ENCODE data around the gene MRPS33.
"Not testable (repeated sequence)": the region's sequence is repeated elsewhere in the genome, so short reads cannot be mapped to it uniquely, and the experiment has no call there.

Gene MRPS33

GRCh38 chr7:141042222-141043193, 27.8 kb upstream of the MRPS33 start:
- Histone ChIP-seq H3K9me3 (ENCODE audit: low read depth, low read length) (no peaks in the 10 kb centered on the region; the same call in 1 of the 2 replicates), H3K4me3 (no peak overlapping the region), H3K36me3 (ENCODE audit: insufficient read depth, low read length) (no peaks in the 10 kb centered on the region), H3K27ac (no peak overlapping the region), H3K9ac (ENCODE audit: insufficient read length) (no peak overlapping the region)
- TF ChIP-seq FOXP2 (optimal IDR thresholded peaks at IDR 0.05; ENCODE audit: control extremely low read depth, extremely low read length, insufficient read depth) = no peak
- no peak for TF ChIP-seq POLR2AphosphoS5 (IDR thresholded peaks at IDR 0.05; ENCODE audit: borderline replicate concordance, low read depth, low read length)
- TF ChIP-seq EZH2 (IDR thresholded peaks at IDR 0.05) = no peak
- DNase-seq (ENCODE audit: low read depth, low spot score) = no peak

- Histone ChIP-seq H3K4me3 (no peak overlapping the region), H3K36me3 (ENCODE audit: insufficient read depth, low read length) (no peaks in the 10 kb centered on the region), H3K9me3 (ENCODE audit: low read depth, low read length) (no peaks in the 10 kb centered on the region), H3K9ac (ENCODE audit: insufficient read length) (no peak overlapping the region), H3K27ac (no peak overlapping the region)
- no peak for DNase-seq (ENCODE audit: low read depth, low spot score)
- TF ChIP-seq FOXP2 (optimal IDR thresholded peaks at IDR 0.05; ENCODE audit: control extremely low read depth, extremely low read length, insufficient read depth) = no peak
- TF ChIP-seq POLR2AphosphoS5 (IDR thresholded peaks at IDR 0.05; ENCODE audit: borderline replicate concordance, low read depth, low read length) = no peak
- no peak for TF ChIP-seq EZH2 (IDR thresholded peaks at IDR 0.05)
Observed at GRCh38 chr7:141039376-141039775, 24.6 kb upstream of the MRPS33 start.

- not testable (repeated sequence) for H3K9ac ChIP-seq (ENCODE audit: insufficient read length); H3K4me3 ChIP-seq; H3K9me3 ChIP-seq (ENCODE audit: low read depth, low read length); DNase-seq (ENCODE audit: low read depth, low spot score); H3K27ac ChIP-seq; H3K36me3 ChIP-seq (ENCODE audit: insufficient read depth, low read length)
Observed at GRCh38 chr7:141038100-141038499, 23.3 kb upstream of the MRPS33 start.

GRCh38 chr7:141032539-141033323, 18.0 kb upstream of the MRPS33 start:
- H3K9ac ChIP-seq (ENCODE audit: insufficient read length); H3K9me3 ChIP-seq (ENCODE audit: low read depth, low read length); DNase-seq (ENCODE audit: low read depth, low spot score); H3K36me3 ChIP-seq (ENCODE audit: insufficient read depth, low read length); H3K27ac ChIP-seq; H3K4me3 ChIP-seq: not testable (repeated sequence)

GRCh38 chr7:141028767-141029166, 14.0 kb upstream of the MRPS33 start:
- Histone ChIP-seq H3K36me3 (ENCODE audit: insufficient read depth, low read length) (no peaks in the 10 kb centered on the region), H3K9ac (ENCODE audit: insufficient read length) (no peak overlapping the region), H3K9me3 (ENCODE audit: low read depth, low read length) (peaks cover 11% of the 10 kb centered on the region; the same call in 1 of the 2 replicates), H3K4me3 (no peak overlapping the region), H3K27ac (no peak overlapping the region)
- TF ChIP-seq POLR2AphosphoS5 (IDR thresholded peaks at IDR 0.05; ENCODE audit: borderline replicate concordance, low read depth, low read length) = no peak
- no peak for TF ChIP-seq EZH2 (IDR thresholded peaks at IDR 0.05)
- TF ChIP-seq FOXP2 (optimal IDR thresholded peaks at IDR 0.05; ENCODE audit: control extremely low read depth, extremely low read length, insufficient read depth) = no peak
- DNase-seq (ENCODE audit: low read depth, low spot score) = no peak

GRCh38 chr7:141027043-141027442, 12.3 kb upstream of the MRPS33 start:
- DNase-seq (ENCODE audit: low read depth, low spot score) = no peak

GRCh38 chr7:141024668-141025067, 9.9 kb upstream of the MRPS33 start:
- H3K9me3 ChIP-seq (ENCODE audit: low read depth, low read length) = peaks cover 11% of the 10 kb centered on the region; the same call in 1 of the 2 replicates
- TF ChIP-seq FOXP2 (optimal IDR thresholded peaks at IDR 0.05; ENCODE audit: control extremely low read depth, extremely low read length, insufficient read depth) (no peak), POLR2AphosphoS5 (IDR thresholded peaks at IDR 0.05; ENCODE audit: borderline replicate concordance, low read depth, low read length) (no peak), EZH2 (IDR thresholded peaks at IDR 0.05) (no peak)

More at GRCh38 chr7:141027043-141027442, 12.3 kb upstream of the MRPS33 start:
- Histone ChIP-seq H3K4me3 (no peak overlapping the region), H3K27ac (no peak overlapping the region), H3K9me3 (ENCODE audit: low read depth, low read length) (peaks cover 11% of the 10 kb centered on the region; the same call in 1 of the 2 replicates), H3K36me3 (ENCODE audit: insufficient read depth, low read length) (no peaks in the 10 kb centered on the region), H3K9ac (ENCODE audit: insufficient read length) (no peak overlapping the region)
- TF ChIP-seq POLR2AphosphoS5 (IDR thresholded peaks at IDR 0.05; ENCODE audit: borderline replicate concordance, low read depth, low read length) (no peak), FOXP2 (optimal IDR thresholded peaks at IDR 0.05; ENCODE audit: control extremely low read depth, extremely low read length, insufficient read depth) (no peak)

GRCh38 chr7:141023295-141023694, 8.5 kb upstream of the MRPS33 start:
- TF ChIP-seq FOXP2 (optimal IDR thresholded peaks at IDR 0.05; ENCODE audit: control extremely low read depth, extremely low read length, insufficient read depth) = no peak
- H3K4me3 ChIP-seq = no peak overlapping the region
- no peaks in the 10 kb centered on the region for H3K36me3 ChIP-seq (ENCODE audit: insufficient read depth, low read length)
- H3K9ac ChIP-seq (ENCODE audit: insufficient read length) = no peak overlapping the region
- no peak overlapping the region for H3K27ac ChIP-seq
- 0 out of 2 replicates have a peak, but pooled peaks cover 11% of the 10 kb centered on the region for H3K9me3 ChIP-seq (ENCODE audit: low read depth, low read length)
- no peak for DNase-seq (ENCODE audit: low read depth, low spot score)

More at GRCh38 chr7:141024668-141025067, 9.9 kb upstream of the MRPS33 start:
- DNase-seq (ENCODE audit: low read depth, low spot score) = no peak
- Histone ChIP-seq H3K4me3 (no peak overlapping the region), H3K27ac (no peak overlapping the region), H3K36me3 (ENCODE audit: insufficient read depth, low read length) (no peaks in the 10 kb centered on the region), H3K9ac (ENCODE audit: insufficient read length) (no peak overlapping the region)
